Kidney epithelial cell (primary cell): Measurements from ENCODE around the gene KRT86. TPM values are rescaled to one million over a fixed set of nuclear protein-coding genes. Genes with fewer than 3 reads are reported as not detected.
"Not testable (repeated sequence)": the region's sequence is repeated elsewhere in the genome, so short reads cannot be mapped to it uniquely, and the experiment has no call there.

Source experiments
- DNase-seq: peaks from one replicate; pipeline ENCODE4 v3.0.0-alpha.2; 2010; ENCODE audit warnings: low read depth
- H3K27me3 ChIP-seq: 2 replicates; pipeline ENCODE4 v1.6.0; 2011; ENCODE audit warnings: low read length; ENCODE audit not compliant: control insufficient read depth, insufficient read depth
- H3K36me3 ChIP-seq: 2 replicates; pipeline ENCODE4 v1.5.1; 2011; ENCODE audit warnings: low read length; ENCODE audit not compliant: control insufficient read depth, insufficient read depth
- H3K4me3 ChIP-seq: 2 replicates; pipeline ENCODE4 v1.5.1; 2011; ENCODE audit warnings: low read depth, mild to moderate bottlenecking, control low read depth, low read length
- CTCF ChIP-seq: IDR thresholded peaks from 2 replicates; pipeline ENCODE4 v1.5.1; 2011; ENCODE audit warnings: mild to moderate bottlenecking, moderate library complexity, low read length, control low read depth, inconsistent platforms; ENCODE audit not compliant: insufficient read depth, poor library complexity, severe bottlenecking
- total RNA-seq: library from RNA; depleted of rRNA; stranded (reverse); fragments of >200 nt; gene quantifications from 2 replicates; pipeline ENCODE4 v1.2.3, GENCODE V29; 2015

The KRT86 gene
- total RNA-seq, 1 donor from 2014 or later, result 6.9 TPM

- peak; percentile 9 for TF ChIP-seq CTCF
Measured at GRCh38 chr12:52250048-52250990, 24.1 kb upstream of the KRT86 start.

GRCh38 chr12:52251367-52252051 is 22.9 kb upstream of the KRT86 start:
- Histone ChIP-seq H3K4me3 (no peak overlapping the region), H3K27me3 (peaks cover 5% of the 10 kb centered on the region), H3K36me3 (no peaks in the 10 kb centered on the region)
- no peak for DNase-seq
- TF ChIP-seq CTCF, result no peak

More at GRCh38 chr12:52250048-52250990, 24.1 kb upstream of the KRT86 start:
- Histone ChIP-seq H3K4me3 (no peak overlapping the region), H3K27me3 (peaks cover 5% of the 10 kb centered on the region), H3K36me3 (no peaks in the 10 kb centered on the region)
- DNase-seq, result no peak

GRCh38 chr12:52252175-52252615 is 22.2 kb upstream of the KRT86 start:
- not testable (repeated sequence) for H3K36me3 ChIP-seq

GRCh38 chr12:52252728-52253343 is 21.6 kb upstream of the KRT86 start:
- Histone ChIP-seq H3K27me3 (peaks cover 12% of the 10 kb centered on the region), H3K4me3 (no peak overlapping the region), H3K36me3 (no peaks in the 10 kb centered on the region)
- peak; percentile 77 for DNase-seq
- no peak for TF ChIP-seq CTCF

More at GRCh38 chr12:52252175-52252615, 22.2 kb upstream of the KRT86 start:
- H3K4me3 ChIP-seq, DNase-seq, H3K27me3 ChIP-seq: not testable (repeated sequence)

GRCh38 chr12:52253391-52254179 is 20.9 kb upstream of the KRT86 start:
- no peak overlapping the region for H3K4me3 ChIP-seq
- no peak for DNase-seq
- TF ChIP-seq CTCF, result no peak
- no peaks in the 10 kb centered on the region for H3K36me3 ChIP-seq
- peaks cover 19% of the 10 kb centered on the region for H3K27me3 ChIP-seq
